Stomach (tissue), 4 donors: ENCODE measurements around the gene WBP2NL.

Source experiments
- CTCF ChIP-seq, 7 experiments: fragments of 450-650 bp in 4 of 7; fragments of 200-600 bp in 3 of 7; sonication (generic) in 3 of 7; IDR thresholded peaks; one replicate each; pipeline ENCODE4 v1.5.1; 2016 to 2019; ENCODE audit warnings: antibody characterized with exemption in 7 of 7, control low read depth in 2 of 7, mild to moderate bottlenecking in 1 of 7
- EP300 ChIP-seq: sonication (generic); formaldehyde crosslinking; IDR thresholded peaks from one replicate; pipeline ENCODE4 v1.6.1; 2017; ENCODE audit warnings: antibody characterized with exemption
- POLR2AphosphoS5 ChIP-seq, 3 donors: sonication (generic); formaldehyde crosslinking; IDR thresholded peaks; one replicate each; pipeline ENCODE4 v1.6.1; 2016; ENCODE audit warnings: antibody characterized with exemption in 3 of 3

- TF ChIP-seq CTCF (IDR thresholded peaks at IDR 0.05) (no peak), POLR2AphosphoS5 (IDR thresholded peaks at IDR 0.05) (no peak), EP300 (no peak)
These were observed 9.3 kb downstream of the WBP2NL start for GRCh38 chr22:42007922-42008321.
